HG03520 (cell line): ENCODE results near the gene SNCB.

Experiments used
- ATAC-seq: cut with Tn5 transposase; IDR thresholded peaks from one replicate; pipeline ENCODE4 v1.9.1; 2021; ENCODE audit warnings: mild to moderate bottlenecking, moderate library complexity; ENCODE audit not compliant: unreplicated experiment

The SNCB gene

GRCh38 chr5:176646049-176646706 lies 15.8 kb upstream of the SNCB start:
- ATAC-seq, result no peak

DNA sequence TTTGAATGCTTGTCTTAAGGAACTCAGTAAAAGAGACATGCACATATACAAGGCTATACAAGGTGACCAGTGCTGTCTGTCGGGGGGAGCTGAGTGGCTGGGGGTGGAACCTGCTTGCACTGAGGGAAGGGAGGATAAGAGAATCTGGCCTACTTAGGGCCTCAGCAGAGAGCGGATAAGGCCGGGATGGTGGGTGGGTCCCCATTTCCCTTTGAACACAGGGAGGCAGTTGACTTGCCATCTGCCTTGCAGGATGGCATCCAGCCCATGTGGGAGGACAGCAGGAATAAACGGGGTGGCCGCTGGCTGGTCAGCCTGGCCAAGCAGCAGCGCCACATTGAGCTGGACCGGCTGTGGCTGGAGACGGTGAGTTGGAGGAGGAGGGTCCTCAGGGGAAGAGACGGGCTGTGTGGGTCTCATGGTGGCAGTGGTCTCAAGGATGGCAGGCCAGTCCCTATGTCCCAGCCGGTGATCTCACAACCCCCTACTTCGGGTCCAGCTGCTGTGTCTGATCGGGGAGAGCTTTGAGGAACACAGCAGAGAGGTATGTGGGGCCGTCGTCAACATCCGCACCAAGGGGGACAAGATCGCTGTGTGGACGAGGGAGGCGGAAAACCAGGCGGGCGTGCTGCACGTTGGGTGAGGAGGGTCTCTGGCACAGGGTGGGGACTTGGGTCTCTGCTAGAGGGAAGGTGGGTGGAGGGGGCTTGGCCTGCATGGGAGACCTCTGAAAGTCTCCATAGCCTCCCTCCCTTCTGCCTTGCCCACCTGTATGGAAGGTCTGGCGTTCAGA lies 14.7 kb upstream of the SNCB start:
- ATAC-seq, result no peak

DNA sequence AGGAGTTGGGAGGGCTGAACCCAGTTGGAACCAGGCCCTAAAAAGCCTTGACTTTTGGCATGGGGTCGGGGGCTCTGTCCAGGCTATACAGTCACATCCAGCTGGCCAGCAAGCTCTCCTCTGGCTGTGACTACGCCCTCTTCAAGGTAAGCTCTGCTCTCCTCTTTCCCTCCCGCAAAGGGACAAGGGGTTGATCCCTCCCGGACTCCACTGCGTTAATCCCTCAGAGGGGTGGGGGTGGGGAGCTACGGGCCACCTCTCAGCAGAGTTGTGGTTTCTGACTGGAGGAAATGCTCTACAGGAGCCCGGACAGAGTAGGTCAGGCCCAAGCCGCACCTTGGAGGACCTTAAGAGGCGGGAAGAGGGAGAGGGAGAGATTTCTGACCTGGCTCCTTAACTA lies 14.0 kb upstream of the SNCB start:
- no peak for ATAC-seq

GRCh38 chr5:176643491-176644219 lies 13.3 kb upstream of the SNCB start:
- no peak for ATAC-seq

GRCh38 chr5:176642675-176643490 lies 12.5 kb upstream of the SNCB start:
- no peak for ATAC-seq

- no peak for ATAC-seq
Observed at GRCh38 chr5:176640616-176641015, 10.3 kb upstream of the SNCB start.

DNA sequence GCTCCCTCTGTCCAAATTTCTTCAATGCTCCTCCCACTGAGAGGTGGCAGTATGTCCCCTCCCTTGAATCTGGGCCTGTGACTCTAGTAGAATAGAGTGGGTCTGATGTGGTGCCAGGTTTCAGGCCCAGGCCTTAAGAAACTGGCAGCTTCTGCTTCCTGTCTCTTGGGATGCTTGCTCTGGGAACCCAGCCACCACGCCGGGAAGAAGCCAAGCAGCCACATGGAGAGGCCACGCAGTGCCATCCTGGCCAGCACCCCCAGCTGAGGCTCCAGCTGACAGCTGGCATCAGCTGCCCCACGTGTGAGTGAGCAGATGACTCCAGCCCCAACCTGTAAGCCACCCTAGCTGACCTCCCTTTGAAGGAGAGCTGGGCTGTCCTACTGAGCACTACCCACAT lies 9.6 kb upstream of the SNCB start:
- no peak for ATAC-seq

DNA sequence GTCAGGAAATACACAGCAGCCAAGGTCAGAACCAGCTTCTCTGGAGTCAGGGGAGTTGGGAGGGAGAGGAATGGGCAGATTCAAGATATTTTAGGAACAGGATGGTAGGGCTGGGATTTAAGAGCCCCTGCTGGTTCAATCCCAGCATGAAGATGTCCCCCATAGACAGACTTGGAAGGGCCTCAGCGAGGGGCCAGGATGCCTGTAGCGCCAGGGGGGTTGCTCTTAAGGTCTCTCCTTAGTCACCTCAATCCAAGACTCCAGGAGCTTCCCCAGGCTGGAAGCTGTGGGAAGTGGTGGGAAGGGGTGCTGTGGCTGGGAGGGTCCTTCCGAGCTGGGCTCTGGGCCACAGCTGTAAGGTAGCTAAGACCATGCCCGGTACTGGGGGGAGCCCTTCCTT lies 8.9 kb upstream of the SNCB start:
- no peak for ATAC-seq

DNA sequence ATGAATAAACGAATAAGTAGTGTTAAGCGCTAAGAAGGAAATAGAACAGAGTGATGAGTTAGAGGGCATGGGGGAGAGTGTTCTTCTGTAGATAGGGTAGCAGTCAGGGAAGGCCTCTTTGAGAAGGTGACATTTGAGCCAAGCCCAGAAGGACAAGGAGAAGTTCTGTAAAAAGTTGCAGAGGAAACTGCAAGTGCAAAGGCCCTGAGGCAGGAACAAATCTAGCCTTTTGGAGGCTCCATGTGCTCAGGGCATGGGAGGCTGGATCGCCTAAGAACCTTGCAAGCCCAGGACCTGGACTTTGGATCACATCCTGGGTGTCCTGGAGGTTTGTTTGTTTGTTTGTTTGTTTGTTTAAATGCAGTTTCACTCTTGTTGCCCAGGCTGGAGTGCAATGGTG lies 8.1 kb upstream of the SNCB start:
- no peak for ATAC-seq

GRCh38 chr5:176637556-176637955 lies 7.2 kb upstream of the SNCB start:
- ATAC-seq, result no peak

DNA sequence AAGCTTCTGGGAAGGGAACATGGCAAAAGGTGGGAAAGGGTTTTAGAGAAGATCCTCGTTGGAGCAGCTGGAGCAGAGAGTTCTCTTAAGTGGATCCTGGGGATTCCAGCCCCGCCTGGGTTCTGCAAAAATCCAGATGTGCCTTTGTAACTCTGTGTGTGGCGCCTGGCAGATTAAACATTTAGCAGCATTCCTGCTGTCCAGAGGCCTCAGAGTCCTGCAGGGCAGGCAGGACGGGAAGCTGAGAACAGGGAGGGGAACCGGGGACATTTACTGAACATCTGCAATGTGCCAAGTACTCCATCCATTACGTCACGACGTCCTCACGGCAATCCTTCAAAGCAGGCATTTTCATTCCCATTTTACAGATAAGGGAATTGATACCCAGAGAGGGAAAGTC lies 6.1 kb upstream of the SNCB start:
- no peak for ATAC-seq

GRCh38 chr5:176633598-176633997 lies 3.3 kb upstream of the SNCB start:
- no peak for ATAC-seq

DNA sequence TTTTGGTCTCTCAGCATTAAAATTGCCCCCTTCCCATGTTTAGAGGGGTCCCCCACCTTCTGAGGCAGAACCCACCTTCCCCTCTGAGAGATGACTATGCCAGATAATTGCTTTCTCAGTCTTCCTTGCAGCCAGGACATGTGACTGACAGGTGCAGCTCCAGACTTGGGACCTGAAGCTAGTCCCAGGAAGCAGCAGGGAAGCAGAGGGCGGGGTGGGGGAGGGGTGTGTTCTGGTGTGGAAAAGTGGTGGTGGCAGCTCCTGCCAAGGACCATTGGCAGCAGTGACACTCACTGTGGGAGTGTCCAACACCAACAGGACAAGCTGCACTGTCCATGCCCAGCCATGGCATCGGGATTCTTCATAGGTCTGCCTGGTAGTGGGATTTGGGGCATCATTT lies 2.4 kb upstream of the SNCB start:
- no peak for ATAC-seq

GRCh38 chr5:176631383-176632200 lies 1.3 kb upstream of the SNCB start:
- no peak for ATAC-seq

- ATAC-seq, result no peak
Observed at GRCh38 chr5:176630681-176631222, 418 bp upstream of the SNCB start.

DNA sequence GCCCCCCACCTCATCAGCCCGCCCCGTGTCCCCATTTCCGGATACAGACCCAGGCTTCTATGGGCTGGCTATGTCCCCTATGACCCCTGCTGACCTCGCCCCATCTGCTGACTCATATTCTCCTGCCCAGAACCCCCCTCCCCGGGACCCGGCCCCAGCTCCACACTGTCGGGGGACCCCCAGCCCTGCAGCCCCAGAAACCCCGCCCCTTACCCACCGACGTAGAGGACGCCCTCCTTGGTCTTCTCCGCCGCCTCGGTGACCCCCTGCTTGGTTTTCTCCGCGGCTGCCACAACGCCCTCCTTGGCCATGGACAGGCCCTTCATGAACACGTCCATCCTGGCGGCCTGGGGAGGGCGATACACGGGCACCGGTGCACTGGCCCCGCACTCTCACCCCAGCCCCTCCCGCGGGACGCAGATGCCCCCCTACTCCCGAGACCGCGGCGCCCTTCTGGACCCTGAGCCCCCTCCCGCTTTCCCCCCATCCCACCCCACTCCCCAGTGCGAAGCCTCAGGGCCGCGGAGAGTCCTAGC lies 949 bp downstream of the SNCB start:
- no peak for ATAC-seq

DNA sequence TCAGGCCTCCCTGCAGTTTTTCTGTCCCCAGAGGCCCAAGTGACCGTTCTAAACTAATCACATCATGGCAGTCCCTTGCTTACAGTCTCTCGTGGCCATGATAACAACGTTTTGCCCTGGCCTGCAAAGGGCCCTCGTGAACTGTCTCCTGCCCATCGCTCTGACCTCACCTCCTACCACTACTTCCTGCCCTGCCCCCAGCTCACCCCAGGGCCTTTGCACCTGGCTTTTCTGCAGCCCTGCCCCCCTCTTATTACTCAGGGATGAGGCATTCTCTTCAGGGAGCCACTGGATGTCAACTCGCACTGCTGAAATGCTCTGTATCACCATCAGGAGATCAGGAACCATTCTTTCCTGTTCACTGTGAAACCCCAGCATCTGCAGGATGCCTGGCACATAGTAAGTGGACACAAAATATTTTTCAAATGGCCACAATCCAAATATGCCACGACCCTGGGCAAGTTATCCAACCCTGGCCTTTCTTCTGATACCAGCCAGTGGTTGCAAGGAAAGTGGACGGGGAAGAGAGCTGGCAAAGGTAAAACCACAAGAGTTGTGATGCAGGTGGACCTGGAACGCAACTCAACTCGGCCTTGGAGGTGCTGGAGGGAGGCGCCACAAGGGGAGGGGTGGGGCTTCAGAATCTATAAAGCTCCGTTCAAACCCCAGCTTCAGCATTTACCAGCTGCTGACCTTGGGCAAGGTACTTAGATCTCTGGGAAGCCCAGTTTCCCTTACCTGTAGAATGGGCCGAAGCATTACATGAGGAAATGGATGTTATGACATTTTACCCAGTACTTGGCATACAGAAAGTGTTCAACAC lies 1.7 kb downstream of the SNCB start:
- ATAC-seq, result no peak

GRCh38 chr5:176627582-176627981 lies 2.8 kb downstream of the SNCB start:
- no peak for ATAC-seq

DNA sequence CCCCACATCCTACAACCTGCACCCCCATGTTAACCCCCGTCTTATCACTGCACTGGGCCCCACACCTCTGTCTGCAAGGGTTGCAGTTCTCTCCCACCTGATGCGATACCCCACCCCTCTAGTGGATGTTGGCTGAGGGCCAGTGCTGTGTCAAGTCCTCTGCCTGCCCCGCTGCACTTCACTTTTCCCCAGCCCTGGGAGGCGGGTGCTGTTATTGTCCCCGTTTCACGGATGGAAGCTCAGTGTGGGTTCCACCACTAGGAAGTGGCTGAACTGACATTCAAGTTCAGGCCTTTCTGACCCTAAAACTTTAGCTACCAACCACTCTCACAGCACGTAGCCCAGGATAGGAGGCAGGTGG lies 3.5 kb downstream of the SNCB start:
- no peak for ATAC-seq
